Right atrium auricular region (tissue), 2 donors: ENCODE measurements around the gene SEMA3A. TPM values are rescaled to one million over a fixed set of nuclear protein-coding genes. Genes with fewer than 3 reads are reported as not detected.

Source experiments
- DNase-seq: peaks from one replicate; pipeline ENCODE4 v3.0.0-alpha.2; 2019; ENCODE audit warnings: low spot score
- H3K27ac ChIP-seq, 2 donors: fragments of 200-600 bp; sonication (generic); 1 replicate in 1 of 2; 2 replicates in 1 of 2; pipeline ENCODE4 v1.5.1; 2016 to 2019
- H3K27me3 ChIP-seq, 2 donors: fragments of 200-600 bp; sonication (generic); one replicate each; pipeline versions ENCODE4 v1.5.1 to v1.6.0; 2017 to 2019
- H3K36me3 ChIP-seq: fragments of 200-600 bp; sonication (generic); one replicate; pipeline ENCODE4 v1.5.1; 2016
- H3K4me1 ChIP-seq, 2 donors: fragments of 200-600 bp; sonication (generic); one replicate each; pipeline versions ENCODE4 v1.5.1 to v1.6.0; 2017 to 2019
- H3K4me3 ChIP-seq, 2 donors: fragments of 200-600 bp; sonication (generic); 1 replicate in 1 of 2; 2 replicates in 1 of 2; pipeline ENCODE4 v1.5.1; 2017 to 2019; ENCODE audit warnings: mild to moderate bottlenecking in 1 of 2, moderate library complexity in 1 of 2
- H3K9me3 ChIP-seq, 2 donors: fragments of 200-600 bp; sonication (generic); one replicate each; pipeline ENCODE4 v1.5.1; 2019
- total RNA-seq, 2 donors: library from RNA; depleted of rRNA; stranded (reverse); fragments of >200 nt; gene quantifications; one replicate each; pipeline ENCODE4 v1.1.0, GENCODE V29; 2016
- TF ChIP-seq, protein P1 (sequence below), 2 donors: fragments of 200-600 bp; sonication (generic); IDR thresholded peaks; one replicate each; pipeline ENCODE4 v1.5.1; 2019; ENCODE audit warnings: antibody characterized with exemption in 2 of 2

The SEMA3A gene
- total RNA-seq, 2 donors from 2014 or later: 3.6 to 6.1 TPM

GRCh38 chr7:84081973-84082522, 112.5 kb downstream of the SEMA3A start:
- no peaks in the 10 kb centered on the region for H3K36me3 ChIP-seq
- H3K27me3 ChIP-seq: no peaks in the 10 kb centered on the region
- TF ChIP-seq, protein P1, sequence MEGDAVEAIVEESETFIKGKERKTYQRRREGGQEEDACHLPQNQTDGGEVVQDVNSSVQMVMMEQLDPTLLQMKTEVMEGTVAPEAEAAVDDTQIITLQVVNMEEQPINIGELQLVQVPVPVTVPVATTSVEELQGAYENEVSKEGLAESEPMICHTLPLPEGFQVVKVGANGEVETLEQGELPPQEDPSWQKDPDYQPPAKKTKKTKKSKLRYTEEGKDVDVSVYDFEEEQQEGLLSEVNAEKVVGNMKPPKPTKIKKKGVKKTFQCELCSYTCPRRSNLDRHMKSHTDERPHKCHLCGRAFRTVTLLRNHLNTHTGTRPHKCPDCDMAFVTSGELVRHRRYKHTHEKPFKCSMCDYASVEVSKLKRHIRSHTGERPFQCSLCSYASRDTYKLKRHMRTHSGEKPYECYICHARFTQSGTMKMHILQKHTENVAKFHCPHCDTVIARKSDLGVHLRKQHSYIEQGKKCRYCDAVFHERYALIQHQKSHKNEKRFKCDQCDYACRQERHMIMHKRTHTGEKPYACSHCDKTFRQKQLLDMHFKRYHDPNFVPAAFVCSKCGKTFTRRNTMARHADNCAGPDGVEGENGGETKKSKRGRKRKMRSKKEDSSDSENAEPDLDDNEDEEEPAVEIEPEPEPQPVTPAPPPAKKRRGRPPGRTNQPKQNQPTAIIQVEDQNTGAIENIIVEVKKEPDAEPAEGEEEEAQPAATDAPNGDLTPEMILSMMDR (IDR thresholded peaks at IDR 0.05): no peak

GRCh38 chr7:84077336-84077735, 117.3 kb downstream of the SEMA3A start:
- no peak for DNase-seq
- Histone ChIP-seq H3K4me3 (no peak overlapping the region), H3K27ac (no peak overlapping the region), H3K27me3 (no peaks in the 10 kb centered on the region), H3K36me3 (no peaks in the 10 kb centered on the region), H3K4me1 (no peaks in the 10 kb centered on the region), H3K9me3 (no peaks in the 10 kb centered on the region)
- TF ChIP-seq, protein P1 (IDR thresholded peaks at IDR 0.05): no peak

More at GRCh38 chr7:84081973-84082522, 112.5 kb downstream of the SEMA3A start:
- Histone ChIP-seq H3K27ac (no peak overlapping the region), H3K9me3 (no peaks in the 10 kb centered on the region), H3K4me3 (no peak overlapping the region), H3K4me1 (no peaks in the 10 kb centered on the region)
- no peak for DNase-seq

DNA sequence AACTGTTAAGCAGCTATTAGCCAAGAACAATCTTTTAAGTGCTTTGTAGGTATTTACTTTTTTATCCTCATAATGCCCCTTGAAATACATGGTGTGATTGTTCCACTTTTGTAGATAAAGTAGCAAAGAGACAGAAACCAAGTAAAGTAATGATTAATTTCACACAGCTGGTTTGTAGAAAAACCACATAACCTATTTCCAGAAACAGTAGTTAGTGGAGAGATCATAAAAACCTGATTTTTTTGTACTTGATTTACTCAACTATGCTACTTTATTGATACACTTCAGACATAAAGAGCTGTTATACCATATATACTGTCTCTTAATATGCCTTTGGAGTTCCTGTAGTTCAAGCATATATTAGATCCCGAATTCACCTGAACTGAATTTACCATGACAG, 118.4 kb downstream of the SEMA3A start:
- no peaks in the 10 kb centered on the region for H3K27me3 ChIP-seq
- H3K4me1 ChIP-seq: no peaks in the 10 kb centered on the region
- H3K4me3 ChIP-seq: no peak overlapping the region
- no peaks in the 10 kb centered on the region for H3K36me3 ChIP-seq
- DNase-seq: no peak
- TF ChIP-seq, protein P1 (IDR thresholded peaks at IDR 0.05): no peak
- no peak overlapping the region for H3K27ac ChIP-seq
- no peaks in the 10 kb centered on the region for H3K9me3 ChIP-seq

GRCh38 chr7:84073186-84073875, 121.3 kb downstream of the SEMA3A start:
- no peak for DNase-seq
- no peak overlapping the region for H3K27ac ChIP-seq
- no peaks in the 10 kb centered on the region for H3K36me3 ChIP-seq
- TF ChIP-seq, protein P1 (IDR thresholded peaks at IDR 0.05): no peak
- H3K4me3 ChIP-seq: no peak overlapping the region
- no peaks in the 10 kb centered on the region for H3K27me3 ChIP-seq
- H3K4me1 ChIP-seq: no peaks in the 10 kb centered on the region
- H3K9me3 ChIP-seq: no peaks in the 10 kb centered on the region

DNA sequence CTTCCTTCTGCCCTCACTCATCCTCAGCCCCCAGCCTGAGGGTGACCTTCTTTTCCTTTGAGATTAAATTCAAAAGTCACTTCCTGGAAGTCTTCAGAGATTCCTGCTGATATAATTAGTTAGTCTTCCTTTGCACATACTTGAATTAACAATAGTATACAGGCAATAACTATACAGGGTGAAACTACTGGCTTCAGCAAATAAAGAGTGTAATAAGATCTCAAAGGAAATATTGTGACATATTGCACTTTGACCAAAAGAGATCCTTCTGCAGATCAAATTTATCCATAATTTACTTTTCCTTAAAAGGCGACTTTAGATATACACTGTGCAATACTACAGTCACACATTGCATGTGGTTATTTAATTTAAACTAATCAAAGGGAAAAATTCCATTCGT, 123.8 kb downstream of the SEMA3A start:
- H3K9me3 ChIP-seq: no peaks in the 10 kb centered on the region
- H3K27me3 ChIP-seq: no peaks in the 10 kb centered on the region
- TF ChIP-seq, protein P1 (IDR thresholded peaks at IDR 0.05): no peak
- DNase-seq: no peak
- H3K36me3 ChIP-seq: no peaks in the 10 kb centered on the region
- no peak overlapping the region for H3K27ac ChIP-seq
- H3K4me3 ChIP-seq: no peak overlapping the region
- no peaks in the 10 kb centered on the region for H3K4me1 ChIP-seq
